C4-2B (cell line): Measurements from ENCODE around the gene PPP1R1C.

Experiments used
- CTCF ChIP-seq: fragments of 450-650 bp; conservative IDR thresholded peaks from 2 replicates; pipeline ENCODE4 v1.5.1; 2017; ENCODE audit warnings: mild to moderate bottlenecking
- ZFX ChIP-seq: fragments of 450-650 bp; IDR thresholded peaks from 2 replicates; pipeline ENCODE4 v1.6.1; 2017

DNA sequence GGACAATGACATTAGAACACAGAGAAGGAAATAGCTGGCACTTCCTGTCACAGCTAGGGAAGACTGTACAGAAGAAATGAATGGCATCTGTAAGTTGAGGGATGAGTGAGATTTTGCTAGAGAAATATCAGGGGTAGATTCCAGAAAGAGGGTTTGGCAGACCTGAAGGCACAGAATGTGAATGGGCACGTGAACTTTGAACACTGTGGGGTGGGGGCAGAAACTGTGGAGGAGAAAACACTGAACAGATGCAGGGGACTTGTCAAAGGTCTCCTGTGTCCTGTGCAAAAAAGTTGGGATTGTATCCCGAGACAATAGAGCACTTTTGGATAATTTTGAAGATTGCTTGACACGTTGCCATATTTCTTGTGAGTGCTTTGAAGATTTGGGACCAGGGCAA, 88.0 kb downstream of the PPP1R1C start:
- TF ChIP-seq CTCF, result no peak
- no peak for TF ChIP-seq ZFX
